22Rv1 (cell line): ENCODE results near the gene TAX1BP1.

ENCODE experiments used
- ZFX ChIP-seq: fragments of 450-650 bp; IDR thresholded peaks from 2 replicates; pipeline ENCODE4 v1.6.1; 2017; ENCODE audit warnings: antibody characterized with exemption, borderline replicate concordance
- TF ChIP-seq, protein P1 (sequence below): fragments of 450-650 bp; IDR thresholded peaks from 2 replicates; pipeline ENCODE4 v1.5.1; 2017; ENCODE audit warnings: mild to moderate bottlenecking

DNA sequence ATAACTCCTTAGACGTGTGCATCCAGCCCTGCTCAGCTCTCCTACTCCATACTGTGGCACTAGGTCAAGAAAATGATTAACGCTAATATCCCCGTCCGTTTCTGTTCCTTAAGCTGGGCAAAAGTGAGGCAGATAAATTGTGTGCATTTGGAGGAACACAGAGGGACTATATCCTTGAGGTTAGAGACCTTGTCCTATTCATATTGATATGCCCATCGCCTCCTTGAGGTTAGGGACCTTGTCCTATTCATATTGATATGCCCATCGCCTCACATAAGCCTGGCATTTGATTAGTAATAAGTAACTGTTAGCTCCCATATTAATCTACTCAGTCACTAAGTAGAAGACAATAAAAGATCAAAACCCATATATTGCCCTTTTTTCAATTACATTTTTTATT is 12.9 kb upstream of the TAX1BP1 start:
- TF ChIP-seq, protein P1, sequence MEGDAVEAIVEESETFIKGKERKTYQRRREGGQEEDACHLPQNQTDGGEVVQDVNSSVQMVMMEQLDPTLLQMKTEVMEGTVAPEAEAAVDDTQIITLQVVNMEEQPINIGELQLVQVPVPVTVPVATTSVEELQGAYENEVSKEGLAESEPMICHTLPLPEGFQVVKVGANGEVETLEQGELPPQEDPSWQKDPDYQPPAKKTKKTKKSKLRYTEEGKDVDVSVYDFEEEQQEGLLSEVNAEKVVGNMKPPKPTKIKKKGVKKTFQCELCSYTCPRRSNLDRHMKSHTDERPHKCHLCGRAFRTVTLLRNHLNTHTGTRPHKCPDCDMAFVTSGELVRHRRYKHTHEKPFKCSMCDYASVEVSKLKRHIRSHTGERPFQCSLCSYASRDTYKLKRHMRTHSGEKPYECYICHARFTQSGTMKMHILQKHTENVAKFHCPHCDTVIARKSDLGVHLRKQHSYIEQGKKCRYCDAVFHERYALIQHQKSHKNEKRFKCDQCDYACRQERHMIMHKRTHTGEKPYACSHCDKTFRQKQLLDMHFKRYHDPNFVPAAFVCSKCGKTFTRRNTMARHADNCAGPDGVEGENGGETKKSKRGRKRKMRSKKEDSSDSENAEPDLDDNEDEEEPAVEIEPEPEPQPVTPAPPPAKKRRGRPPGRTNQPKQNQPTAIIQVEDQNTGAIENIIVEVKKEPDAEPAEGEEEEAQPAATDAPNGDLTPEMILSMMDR, result no peak
- TF ChIP-seq ZFX, result no peak
